Activated T-cell treated with anti-CD3 and anti-CD28 coated beads for 4 hours (primary cell): ENCODE results near the gene COL15A1.

Source experiments
- DNase-seq: peaks from one replicate; pipeline ENCODE4 v3.0.0-alpha.2; 2020

Gene COL15A1

DNA sequence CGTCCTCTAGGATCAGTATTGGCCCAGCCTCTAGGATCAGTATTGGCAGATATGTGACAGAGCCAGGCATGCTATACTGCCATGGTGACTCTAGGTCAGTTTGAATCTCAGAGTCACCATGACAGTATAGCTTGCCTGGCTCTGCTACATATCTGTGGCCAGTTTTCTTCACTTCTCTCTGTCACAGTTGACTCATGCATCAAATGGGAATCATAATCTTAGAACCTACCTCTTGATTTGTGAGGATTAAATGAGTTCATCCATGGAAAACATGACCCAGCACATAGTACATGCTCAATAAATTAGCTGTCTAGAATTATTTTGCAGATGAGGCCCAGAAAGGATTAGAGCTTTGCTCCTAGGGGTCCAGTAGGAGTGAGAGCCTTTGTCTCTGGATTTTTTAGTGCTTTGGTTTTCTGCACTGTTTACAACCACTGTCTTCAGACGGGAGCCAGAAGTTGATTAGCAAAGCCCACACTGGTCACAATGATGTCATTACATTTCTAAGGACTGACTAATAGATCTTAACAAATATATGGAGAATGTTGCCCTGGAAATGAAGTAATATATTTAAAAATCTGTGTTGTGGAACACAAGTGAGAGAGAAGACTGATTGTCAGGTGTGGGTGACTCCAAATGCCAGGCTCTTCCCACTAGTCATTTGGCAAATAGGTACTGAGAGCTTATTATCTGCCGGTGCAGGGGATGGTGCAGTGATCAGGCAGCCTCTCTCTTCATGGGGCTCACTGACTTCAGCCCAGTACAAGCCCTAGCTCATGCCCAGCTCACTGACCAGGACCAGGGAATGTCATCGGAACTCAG is 76.0 kb downstream of the COL15A1 start:
- no peak for DNase-seq

DNA sequence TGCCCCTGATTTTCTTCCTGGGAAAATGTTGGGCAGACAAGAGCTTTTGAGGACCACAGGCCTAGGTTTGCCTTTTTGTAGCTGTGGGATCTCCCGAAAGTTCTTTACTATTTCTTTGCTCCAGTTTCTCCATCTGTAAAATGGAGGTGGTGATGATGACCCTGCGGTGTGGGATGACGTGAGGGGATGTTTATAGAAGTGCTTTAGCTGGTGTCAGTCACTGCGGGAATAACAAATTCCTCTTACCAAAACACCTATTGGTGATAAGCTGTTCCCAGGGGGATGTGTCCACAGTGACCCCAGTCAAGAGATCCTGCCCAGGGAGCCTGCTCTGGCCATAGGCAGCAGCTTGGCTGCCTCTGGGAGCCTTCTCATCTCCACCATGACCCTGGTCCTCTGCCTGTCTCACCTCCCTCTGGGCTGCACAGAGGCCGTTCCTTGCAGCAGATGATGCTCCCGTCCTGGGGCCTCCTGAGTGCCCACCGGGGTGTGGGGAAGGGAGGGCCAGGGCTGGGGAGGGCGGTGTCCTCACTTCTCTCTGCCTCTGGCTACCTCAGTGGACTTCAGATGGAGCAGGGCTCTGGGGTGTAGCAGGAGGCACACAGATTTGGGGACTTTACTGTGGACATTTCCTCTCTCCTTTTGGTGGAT is 77.2 kb downstream of the COL15A1 start:
- DNase-seq = no peak

DNA sequence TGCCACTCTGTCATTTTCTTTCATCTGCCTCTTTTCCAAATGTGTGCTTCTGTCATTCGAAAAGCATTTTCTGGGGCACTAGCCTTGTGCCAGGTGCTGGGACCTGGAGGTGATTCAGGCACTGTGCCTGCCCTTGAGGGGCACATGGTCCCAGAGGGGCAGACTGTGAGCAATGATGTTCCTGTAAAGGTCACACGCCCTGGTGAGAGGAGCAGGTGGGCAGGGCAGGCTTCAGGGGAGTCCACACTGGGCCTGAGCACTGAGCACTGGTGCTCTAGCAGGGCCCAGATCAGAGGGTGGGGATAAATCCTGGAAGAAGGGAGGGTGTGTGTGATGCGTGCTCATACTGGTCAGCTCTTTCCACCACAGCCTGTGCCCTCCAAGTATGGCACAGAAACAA is 77.8 kb downstream of the COL15A1 start:
- DNase-seq = no peak

DNA sequence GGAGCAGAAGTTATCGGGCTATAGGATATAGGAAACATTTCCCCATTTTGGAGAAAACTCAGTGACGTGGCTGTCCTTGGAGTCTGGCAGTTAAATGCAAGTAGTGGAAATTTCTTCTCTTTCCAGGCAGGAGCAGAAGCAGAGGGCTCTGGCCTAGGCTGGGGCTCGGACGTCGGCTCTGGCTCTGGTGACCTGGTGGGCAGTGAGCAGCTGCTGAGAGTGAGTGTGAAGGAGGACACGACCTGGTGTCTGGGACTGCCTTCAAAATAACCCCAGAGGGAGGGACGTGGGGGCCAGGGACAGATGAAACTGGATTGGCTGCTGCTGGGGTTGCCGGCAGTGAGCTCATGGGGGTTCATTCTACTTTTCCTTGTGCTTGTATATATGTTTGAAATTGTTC is 79.5 kb downstream of the COL15A1 start:
- no peak for DNase-seq

DNA sequence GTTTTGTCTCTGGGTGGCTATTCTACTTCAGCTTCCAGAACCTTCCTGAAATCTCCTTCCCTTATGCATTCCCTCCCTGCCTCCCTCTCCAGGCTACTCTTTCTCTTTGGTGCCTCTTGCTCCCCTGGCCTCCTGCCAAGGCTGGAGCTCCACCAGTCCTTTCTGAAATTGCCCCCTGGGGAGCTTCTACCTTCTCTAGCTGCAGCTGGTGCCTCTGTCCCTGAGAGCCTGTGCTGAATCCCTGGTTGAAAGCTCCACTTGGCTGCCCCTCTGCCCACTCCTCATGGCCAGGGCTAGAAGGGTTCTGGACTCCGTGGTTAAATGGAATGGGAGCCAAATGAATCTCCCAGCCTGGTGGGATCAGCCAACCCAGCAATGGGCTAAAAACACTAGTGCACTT is 80.1 kb downstream of the COL15A1 start:
- DNase-seq = no peak

DNA sequence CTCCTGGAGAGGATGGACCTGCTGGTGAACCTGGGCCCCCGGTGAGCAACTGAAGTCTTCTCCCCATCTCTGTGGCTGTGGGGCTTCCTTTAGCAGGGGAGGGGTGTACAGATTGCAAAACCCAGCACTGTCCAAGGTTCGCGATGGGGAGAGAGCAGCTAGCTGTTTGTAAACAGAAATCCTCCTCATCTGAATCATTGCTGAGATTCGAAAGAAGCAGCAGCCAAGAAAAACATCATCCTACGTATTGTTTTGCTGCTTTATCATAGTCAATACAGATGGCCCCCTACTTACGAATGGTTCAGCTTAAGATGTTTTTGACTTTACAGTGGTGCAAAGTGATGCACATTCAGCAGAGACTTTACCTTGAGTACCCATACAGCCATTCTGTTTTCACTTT is 81.3 kb downstream of the COL15A1 start:
- DNase-seq = no peak

DNA sequence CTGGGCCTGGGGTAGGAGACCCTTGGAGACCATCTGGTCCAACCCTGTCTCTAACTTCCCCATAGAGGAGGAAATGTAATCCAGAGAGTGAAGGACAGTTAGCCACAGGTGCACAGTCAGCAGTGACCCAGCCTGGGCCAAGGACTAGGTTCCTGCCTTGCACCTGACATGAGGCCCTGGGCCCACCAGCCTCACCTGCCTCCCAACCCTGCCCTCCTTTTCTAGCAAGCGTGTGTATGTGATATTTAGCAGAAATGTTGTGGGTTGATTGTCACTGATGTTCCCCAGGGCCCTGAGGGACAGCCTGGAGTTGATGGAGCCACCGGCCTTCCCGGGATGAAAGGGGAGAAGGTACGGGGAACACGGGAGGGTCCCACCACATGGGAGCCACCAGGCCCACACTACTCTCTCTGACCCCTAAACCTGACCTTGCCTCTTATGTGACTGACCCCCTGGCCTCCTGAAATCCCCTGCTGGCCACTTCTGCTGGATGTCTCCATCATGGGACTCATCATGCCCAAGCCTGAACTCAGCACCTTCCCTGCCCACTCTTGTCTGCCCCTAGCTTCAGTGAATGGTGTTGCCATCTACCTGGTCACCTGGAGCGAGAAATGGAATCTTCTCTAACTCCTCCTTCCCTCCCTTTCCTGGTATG is 82.0 kb downstream of the COL15A1 start:
- DNase-seq = no peak

DNA sequence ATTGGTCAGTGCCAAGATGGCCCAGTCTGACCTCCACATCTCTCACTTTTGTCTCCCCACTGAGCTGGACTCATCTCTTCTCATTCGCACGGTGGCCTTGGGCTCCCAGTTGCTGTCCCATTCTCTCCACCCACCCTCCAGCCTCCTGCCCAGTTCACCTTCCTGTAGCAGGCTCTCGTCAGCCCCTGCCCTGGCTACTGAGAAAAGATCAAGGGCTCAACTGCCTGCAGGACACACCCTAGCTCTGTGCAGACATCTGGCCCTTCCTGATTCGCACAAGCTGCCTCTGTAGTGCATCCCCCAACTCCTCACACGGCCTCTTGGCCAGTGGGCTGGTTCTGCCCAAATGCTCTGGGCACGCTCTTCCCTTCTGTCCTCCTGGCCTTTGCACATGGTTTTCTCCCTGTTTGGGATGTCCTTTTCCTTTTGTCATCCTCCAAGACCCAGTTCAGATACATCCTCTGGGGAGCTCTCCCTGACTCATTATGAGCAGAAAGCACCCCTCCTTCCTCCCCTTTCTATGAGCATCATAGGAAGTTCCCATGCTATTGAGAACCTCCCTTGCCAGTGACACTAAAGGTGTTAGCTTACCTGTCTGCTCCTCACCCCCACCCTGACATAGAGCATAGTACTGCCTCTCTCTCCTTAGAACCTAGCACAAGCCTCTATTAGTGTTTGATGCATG is 82.7 kb downstream of the COL15A1 start:
- DNase-seq = no peak

DNA sequence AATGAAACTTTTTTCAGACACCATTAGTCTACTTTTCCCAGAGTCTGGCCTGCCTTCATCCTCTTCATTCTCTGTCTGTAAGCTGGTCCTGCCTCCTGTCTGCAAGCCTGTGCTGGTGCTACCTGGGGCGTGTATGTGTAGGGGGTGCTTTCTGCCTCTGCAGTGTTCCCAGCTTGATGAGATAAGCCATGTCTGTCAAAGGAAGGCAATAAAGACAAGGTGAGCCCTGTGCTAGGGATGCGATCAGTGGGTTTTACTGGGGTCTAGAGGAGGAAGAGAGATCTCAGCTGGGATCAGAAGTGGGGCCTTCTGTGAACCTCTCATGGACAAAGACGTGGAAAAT is 83.2 kb downstream of the COL15A1 start:
- DNase-seq = no peak

DNA sequence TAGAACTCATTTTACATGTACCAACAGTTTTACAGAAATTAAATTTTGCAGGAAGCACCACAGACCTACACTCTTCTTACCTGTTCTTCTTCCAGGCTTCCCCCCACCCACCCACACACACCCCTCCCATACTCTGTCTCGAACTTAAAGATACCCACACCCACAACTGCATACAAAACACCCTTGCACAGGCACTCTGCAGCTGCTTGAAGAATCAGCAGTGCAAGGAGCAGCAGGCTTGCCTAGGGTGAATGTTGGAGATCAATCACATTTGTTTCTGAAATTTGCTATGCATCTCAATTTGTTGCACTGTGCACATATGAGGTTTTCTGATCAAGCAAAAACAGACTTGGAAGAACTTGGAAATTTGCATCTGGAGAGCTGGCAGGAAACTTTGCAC is 83.7 kb downstream of the COL15A1 start:
- DNase-seq = no peak

DNA sequence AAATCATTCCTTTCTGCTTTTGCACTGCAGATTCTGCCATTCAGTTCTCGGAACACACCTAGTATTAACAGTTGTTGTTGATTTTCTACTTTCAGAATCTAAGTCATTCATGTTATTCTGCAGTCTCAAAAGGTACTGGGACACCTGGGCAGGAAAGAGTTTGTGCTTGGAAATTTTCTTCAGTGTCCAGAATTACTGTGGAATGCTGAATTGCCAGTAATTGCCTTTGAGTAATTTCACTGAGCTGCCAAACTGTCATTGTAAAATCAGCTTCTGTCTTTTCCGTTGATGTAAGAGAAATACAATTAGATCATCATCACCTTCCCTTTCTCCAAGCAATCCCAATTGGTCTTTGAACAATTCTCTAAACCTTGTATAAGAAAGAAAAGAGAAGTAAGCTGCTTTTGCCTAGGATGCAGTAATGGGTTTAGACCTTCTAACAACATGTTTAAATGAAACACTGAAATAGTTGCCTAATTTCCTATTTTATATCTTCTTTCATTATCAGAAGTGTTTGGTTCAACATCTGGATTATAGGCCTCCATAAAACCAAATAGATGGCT is 85.5 kb downstream of the COL15A1 start:
- DNase-seq = no peak

DNA sequence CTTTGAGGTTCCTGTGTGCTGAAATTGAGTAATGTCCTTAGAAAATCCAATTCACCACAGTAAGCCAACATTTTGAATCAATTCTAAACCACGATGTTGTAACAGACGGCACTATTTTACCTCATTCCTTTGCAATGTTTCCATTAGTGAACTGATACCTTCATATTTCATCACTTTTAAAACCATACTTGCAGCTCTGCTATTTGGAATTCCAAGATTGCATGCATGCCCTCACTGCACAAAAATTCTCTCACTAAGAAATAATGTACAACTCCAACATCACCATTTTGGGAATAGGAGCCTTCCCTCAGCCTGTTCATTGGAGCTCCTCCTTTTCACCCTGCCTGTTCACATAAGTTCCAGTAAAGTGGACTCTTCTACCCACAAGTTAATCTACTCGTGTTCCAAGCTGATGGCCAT is 86.4 kb downstream of the COL15A1 start:
- no peak for DNase-seq

DNA sequence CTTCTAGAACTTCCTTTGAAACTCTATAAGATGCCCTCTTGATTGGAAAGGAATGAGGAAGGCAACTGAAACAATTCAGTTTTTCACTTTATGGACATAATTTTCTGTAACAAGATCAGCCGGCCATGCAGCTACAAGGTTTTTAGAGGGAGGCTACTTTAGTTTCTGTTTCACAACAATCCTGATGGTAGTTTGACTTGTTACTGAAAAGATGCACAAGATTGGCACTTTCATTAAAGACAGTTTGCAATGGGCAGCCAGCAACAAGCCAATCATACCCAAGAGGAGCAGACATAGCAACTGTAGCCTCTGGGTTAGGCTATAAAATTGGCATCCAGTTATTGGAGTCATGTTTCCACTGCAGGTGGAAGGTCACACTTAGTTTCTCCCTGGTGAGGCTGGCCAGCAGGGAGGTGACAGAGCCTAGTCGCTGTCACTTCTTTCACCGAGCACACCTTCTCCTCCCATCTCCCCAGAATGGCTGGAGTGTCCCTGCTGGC is 87.0 kb downstream of the COL15A1 start:
- no peak for DNase-seq

DNA sequence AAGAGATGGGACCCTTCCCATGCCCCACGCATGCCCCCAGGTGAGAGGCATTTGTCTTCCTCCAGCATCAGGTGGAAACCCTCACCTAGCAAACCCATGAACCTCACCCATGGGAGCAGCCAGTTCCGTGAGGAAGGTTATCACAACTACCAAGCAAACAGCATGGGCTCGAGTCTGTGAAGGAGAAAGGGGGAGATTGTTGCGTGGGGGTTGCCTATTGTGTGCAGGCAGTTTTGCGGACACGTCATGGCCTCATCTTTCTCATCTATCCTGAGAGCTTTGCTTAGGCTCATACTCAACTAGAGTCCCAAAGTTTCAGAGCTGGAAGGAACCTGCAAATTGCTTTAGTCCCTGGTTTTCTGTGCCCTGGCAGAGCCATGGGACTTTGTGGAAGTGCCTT is 87.6 kb downstream of the COL15A1 start:
- no peak for DNase-seq

DNA sequence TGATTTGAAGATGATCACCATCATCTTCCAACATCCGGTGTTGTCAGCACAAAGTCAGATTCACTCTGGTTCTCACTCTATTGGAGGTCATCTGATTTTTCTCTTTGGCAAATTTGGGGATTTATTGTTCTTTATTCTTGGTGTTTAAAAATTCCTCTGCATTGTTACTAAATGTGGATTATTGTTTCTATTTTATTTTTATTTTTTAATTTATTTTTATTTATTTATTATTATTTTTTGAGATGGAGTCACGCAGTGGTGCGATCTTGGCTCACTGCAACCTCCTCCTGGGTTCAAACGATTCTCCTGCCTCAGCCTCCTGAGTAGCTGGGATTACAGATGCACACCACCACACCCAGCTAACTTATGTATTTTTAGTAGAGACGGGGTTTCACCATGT is 88.3 kb downstream of the COL15A1 start:
- no peak for DNase-seq

DNA sequence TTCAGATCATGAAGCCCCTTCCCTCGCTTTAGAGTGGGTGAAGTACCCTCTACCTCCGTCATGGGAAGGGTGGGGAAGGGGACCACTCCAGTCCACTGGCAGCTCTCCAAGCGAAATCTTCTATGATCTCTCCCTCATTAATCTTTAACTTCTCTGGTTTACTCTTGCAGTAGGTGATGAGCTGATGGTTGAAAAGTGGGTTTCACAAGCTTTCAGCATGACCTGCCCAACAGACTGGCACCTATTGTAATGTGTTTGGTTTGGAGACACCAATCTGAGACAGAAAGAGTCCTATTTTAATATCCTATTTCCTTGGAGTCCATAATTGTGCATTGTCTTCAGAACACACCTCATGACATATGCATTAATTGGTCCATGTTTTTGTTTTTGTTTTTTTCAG is 90.4 kb downstream of the COL15A1 start:
- DNase-seq = no peak

DNA sequence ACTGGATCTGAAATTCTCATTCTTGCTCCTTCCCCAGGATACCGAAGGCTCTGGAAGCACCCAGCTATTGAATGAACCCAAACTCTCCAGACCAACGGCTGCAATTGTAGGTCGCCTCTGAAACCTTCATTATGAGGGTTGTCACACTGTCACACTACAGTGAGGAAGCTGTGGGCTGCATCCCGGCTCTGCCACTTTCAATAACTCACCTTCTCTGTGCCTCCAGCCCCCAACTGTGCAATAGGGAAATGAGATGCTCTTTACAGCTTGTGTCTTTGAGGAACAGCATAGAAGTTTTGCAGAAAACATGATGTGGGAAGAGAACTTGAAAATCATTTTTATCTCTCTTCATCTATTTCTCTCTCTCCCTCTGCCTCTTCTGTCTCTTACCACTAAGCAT is 91.6 kb downstream of the COL15A1 start:
- DNase-seq = no peak

DNA sequence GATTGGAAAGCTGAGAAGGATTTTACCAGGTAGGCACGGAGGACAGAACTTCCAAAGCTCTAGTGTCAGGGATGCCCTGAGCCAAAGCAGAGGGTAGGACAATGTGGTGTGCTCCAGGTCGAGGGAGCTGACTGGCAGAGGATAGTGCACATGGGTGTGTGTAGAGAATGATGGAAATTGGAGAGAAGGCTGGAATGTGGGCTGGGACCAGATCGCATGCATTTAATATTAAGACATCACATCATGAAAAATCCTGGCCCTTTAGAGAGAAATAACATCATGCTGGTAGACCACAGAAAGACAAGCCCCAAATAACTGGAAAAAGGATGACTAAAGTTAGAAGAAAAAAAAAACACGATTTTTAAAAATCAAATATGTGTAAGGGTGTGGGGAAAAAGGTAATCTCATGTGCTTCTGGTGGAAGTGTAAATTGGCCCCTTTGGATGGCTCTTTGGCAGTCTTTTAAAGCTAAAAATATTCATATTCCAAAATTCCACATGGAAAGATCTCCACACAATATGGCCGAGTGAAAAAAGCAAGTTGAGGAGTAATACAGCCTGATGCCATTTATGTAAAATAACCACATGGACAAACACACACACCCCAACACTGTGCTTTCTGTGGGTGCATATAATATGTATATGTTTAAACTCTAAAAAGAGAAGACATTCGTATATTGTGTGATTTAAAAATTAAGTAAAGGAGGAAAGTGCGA is 94.2 kb downstream of the COL15A1 start:
- DNase-seq = no peak

DNA sequence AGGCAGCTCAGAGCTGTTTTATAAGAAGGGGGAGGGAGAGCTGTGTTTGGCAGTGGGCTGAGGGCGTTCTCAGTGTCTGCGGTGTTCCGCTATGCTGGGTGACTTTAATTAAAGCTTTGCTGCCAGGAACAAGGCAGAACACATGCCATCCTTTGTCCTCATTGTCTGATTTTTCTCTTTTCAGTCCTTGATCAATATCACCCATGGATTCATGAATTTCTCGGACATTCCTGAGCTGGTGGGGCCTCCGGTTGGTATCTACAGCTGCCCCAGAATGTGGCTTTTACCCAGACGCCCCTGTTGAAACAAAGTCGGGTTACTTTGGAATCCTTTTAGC is 94.7 kb downstream of the COL15A1 start:
- DNase-seq = no peak

DNA sequence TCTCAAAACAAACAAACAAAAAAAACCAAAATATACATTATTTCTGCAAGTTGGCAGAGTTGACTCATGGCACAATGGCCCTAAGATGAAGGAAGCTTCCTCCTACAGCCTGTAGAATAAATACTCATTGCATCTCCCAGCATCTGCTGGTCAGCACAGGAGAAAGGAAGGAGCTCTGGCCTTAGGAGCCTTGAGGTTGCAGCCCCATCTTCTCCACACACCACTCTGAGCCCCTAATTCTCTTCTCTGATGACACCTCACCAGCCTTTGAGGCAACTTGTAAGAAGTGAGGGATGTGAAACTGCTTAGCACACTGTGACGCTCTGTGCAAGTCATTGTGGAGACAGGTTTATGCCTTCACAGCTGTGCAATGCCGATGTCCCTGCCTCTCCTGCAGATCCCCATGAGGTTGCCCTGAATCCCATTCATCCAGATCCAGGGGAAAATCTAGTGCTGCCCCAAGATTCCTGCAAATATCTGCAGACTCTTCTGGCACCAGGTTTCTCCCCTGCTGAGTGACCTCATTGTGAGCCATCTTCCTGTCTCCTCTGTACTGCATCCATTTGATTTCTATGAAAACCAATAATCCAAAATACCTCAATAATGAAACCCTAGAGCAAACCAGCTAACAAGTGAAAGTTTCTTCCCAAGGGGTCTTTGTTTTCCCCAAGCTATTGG is 95.9 kb downstream of the COL15A1 start:
- no peak for DNase-seq

DNA sequence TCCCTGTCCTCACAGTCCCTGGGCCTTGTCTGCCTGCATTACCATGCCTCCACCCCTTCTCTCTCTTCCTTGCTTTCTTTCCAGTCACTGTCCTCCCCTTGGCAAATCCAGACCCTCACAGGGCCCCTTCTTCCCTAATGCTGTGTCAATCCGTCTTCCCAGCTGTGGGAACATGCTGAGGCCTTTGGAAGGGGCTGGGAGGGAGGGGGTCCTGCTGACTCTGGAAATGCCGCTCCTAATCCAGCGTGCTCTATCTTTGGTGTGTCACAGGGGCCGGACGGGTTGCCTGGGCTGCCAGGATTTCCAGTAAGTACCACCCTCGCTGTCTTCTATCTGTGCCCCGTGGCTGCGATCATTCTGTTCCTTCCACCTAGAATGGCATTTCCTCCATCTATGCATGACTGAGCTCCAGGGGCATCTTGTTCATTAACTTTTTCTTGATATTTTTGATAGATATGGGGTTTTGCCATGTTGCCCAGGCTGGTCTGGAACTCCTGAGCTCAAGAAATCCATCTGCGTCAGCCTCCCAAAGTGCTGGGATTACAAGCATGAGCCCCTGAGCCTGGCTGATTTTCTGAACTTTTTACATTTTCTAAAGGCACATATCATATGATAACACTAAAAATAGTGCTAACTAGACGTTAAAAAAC is 96.7 kb downstream of the COL15A1 start:
- DNase-seq = no peak
